Putamen (tissue), 1 donor: ENCODE data around the gene ATG101.

Experiments
- DNase-seq: peaks from one replicate; pipeline ENCODE4 v3.0.0-alpha.2; 2016; ENCODE audit warnings: low spot score

The ATG101 gene

DNA sequence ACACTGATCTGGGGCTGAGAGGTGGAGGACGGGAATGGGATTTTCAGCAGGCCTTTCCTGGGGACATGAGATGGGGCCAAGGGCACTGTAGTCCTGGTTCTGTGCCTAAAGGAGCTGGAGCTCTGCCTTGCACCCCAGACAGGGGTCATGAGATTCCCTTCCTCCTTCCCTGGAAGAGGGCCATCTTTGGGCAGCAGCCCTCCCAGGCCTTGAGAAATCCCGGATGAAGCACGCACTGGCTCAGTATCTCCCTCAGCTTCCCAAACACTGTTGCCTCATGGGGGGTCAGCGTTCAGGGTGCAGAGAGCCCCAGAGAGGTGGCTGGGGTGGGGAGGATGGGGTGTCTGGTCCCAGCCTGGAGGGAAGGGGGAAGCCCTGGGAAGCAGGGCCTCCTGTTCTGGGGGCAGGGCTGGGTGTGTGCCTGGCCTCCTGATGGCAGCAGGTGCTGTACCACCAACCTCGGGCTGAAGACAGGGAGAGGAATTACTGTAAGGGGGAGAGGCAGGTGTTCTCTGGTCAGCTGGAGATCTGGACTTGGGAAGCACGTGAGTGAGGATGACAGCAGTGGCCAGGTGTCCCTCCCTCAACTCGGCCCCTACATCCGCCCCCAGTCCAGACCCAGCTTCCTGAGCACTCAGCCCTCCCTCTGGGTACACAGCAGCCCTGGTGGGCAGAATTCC is 26.9 kb upstream of the ATG101 start:
- no peak for DNase-seq

DNA sequence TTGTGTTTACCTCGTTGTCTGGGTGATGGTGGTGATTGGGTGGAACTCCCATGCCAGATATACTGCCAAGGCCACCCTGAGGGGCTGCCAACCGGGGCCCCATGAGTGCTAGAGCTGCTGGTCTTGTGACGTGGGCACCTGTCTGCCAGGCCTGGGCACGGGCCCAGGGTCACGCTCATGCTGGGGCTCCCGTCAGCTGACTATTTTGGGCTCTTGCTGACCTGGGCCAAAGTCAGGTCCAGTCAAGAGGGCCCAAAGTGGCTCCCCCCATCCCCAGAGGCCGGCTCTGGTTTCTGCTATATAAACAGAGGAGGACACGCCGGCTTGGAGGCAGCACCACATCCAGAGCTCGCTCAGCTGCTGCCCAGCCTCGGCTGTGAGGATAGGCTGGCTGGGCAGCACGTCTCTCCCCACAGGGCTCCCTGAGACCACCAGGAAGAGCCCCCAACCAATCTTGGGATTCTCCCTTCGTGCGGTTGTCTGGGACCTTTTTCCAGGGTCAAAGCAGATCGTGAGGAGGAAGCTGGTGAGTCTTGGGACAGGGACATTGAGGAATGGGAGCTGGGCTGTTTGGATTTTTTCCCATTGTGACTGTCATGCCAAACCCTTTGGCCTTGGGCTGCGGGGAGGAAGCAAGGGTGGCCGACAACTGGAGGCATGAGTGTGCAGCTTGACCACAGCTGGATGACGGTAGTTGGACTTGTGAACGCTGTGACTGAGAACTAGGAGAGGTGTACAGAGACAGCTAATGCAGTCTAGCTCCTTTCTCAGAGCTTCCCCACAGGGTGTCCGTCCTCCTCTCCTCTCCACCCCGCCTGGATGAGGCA is 26.2 kb upstream of the ATG101 start:
- no peak for DNase-seq

- DNase-seq = peak; percentile 76
Observed at GRCh38 chr12:52044292-52044983, 25.3 kb upstream of the ATG101 start.

GRCh38 chr12:52045794-52046199 is 24.0 kb upstream of the ATG101 start:
- no peak for DNase-seq

- no peak for DNase-seq
Observed at GRCh38 chr12:52046859-52047258, 22.9 kb upstream of the ATG101 start.

- no peak for DNase-seq
Observed at GRCh38 chr12:52049286-52049685, 20.5 kb upstream of the ATG101 start.

DNA sequence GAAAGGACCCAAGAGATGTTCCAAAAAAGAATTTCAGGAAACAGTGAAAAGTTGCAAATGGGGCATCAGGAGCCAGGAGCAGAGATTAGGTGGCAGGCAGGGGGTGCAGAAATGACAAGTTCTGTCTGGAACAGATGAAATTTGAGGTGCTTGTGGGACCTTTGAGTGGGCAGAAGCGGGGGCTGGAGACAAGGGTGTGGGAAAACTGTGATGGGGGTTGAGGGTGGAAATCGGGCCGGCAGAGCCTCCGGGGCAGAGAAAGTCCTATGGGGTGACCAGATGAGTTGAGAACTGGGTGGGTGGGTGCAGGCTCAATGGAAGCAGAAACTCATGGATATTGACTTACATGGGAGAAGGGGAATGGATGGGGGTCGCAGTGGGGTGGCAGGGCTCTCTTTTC is 20.1 kb upstream of the ATG101 start:
- DNase-seq = no peak

GRCh38 chr12:52050116-52050757 is 19.5 kb upstream of the ATG101 start:
- no peak for DNase-seq

- peak; percentile 94 for DNase-seq
Observed at GRCh38 chr12:52050758-52051541, 18.8 kb upstream of the ATG101 start, which contains the start of gene NR4A1. TSS of gene NR4A1 (plus strand) at chr12:52051442. CDS start at chr12:52054329, 2,887 bp downstream.

GRCh38 chr12:52052468-52053186 is 17.2 kb upstream of the ATG101 start:
- no peak for DNase-seq

DNA sequence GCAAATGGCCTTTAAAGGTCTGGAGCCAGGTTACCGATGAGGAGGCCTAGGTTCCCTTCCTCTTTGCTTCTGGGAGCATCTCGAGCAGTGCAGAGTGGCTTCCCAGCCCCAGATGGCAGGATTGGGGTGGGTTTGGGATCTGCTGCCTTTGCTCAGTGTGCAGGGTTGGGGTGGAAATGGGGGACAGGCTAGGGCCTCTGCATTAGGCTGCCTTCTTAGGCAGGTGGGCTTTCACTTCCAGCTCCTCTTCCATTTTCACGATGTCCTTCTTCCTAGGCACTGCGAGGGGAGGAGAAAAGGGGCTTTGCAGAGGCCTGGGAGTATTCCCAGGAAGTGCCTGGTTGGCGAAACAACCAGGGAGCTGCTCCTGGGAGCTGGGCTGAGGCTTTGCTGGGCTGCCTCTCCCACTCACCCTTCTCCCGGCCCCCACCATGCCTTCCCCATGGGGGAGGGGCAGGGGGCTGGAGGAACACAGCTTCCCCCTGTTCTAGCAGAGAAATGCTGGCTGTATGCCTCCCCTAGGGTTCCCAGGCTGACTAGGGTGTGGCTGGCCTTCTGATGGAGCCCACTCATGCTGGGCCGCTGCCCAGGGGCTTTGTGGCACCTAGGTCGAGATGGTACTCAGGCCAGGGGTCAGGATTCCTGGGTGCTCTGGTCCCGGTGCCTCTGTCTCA is 16.1 kb upstream of the ATG101 start:
- DNase-seq = no peak

DNA sequence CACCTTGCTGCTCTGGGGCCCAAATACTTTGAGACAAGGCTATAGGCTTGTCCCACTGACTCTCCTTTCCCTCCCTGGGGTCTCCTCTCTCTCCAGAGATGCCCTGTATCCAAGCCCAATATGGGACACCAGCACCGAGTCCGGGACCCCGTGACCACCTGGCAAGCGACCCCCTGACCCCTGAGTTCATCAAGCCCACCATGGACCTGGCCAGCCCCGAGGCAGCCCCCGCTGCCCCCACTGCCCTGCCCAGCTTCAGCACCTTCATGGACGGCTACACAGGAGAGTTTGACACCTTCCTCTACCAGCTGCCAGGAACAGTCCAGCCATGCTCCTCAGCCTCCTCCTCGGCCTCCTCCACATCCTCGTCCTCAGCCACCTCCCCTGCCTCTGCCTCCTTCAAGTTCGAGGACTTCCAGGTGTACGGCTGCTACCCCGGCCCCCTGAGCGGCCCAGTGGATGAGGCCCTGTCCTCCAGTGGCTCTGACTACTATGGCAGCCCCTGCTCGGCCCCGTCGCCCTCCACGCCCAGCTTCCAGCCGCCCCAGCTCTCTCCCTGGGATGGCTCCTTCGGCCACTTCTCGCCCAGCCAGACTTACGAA is 15.4 kb upstream of the ATG101 start:
- DNase-seq = no peak

DNA sequence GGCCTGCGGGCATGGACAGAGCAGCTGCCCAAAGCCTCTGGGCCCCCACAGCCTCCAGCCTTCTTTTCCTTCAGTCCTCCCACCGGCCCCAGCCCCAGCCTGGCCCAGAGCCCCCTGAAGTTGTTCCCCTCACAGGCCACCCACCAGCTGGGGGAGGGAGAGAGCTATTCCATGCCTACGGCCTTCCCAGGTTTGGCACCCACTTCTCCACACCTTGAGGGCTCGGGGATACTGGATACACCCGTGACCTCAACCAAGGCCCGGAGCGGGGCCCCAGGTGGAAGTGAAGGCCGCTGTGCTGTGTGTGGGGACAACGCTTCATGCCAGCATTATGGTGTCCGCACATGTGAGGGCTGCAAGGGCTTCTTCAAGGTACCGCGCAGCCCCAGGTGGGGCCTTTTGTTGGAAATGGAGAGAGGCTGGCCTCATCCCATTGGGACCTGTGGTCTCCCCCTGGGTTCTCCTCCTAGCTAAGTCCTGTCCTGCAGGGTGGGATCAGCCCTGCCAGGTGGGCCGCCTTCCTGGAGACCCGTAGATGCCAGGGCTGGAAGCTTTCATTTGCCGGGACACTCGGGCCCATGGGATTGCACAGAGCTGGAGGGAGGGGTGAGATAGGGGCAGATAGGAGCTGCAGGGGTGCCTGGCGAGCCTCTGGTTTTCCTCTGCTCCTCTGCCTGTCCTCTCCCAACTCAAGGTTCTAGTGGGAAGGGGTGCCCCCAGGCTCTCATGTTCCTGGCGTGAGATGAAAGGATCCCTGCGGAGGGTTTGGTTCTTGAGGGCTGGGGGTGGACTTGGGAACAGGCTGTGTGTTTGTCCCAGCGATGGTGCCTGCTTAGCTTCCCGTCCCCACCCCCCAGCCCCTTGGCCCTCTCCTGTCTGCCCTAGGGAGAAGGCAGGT is 14.7 kb upstream of the ATG101 start:
- DNase-seq = no peak

- peak; percentile 84 for DNase-seq
Observed at GRCh38 chr12:52055731-52056711, 13.8 kb upstream of the ATG101 start.

DNA sequence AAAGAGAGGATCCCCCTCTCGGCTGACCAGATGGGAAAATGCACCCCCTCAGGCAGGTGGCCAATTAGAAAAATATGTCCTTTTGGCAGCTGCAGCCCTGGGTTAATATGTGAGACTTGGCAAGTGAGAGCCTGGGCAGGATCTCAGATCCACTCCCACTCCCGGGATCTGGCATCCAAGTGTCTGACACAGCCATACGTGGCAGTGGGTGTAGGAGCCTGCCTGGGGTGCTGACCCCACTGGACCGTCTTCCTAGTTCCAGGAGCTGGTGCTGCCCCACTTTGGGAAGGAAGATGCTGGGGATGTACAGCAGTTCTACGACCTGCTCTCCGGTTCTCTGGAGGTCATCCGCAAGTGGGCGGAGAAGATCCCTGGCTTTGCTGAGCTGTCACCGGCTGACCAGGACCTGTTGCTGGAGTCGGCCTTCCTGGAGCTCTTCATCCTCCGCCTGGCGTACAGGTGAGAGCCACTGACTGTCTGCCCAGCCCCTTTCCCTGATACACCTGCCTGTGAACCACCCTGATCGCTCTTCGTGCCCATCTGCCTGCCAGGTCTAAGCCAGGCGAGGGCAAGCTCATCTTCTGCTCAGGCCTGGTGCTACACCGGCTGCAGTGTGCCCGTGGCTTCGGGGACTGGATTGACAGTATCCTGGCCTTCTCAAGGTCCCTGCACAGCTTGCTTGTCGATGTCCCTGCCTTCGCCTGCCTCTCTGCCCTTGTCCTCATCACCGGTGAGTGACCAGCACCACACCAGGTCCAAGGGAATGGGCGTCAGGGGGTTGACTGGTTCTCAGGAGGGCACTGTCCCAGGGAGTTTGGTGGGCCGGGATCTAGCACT is 12.8 kb upstream of the ATG101 start:
- DNase-seq = no peak
